ENCODE measurements around the gene ZNF653. TPM values are rescaled to one million over a fixed set of nuclear protein-coding genes. Genes with fewer than 3 reads are reported as not detected.

The ZNF653 gene
- total and polyA plus RNA-seq, 9 of the 15 experiments (the other 6 are each of a cell fraction or from before 2014, with no cell fraction given) = 1.6 to 8.0 (median 4.2) TPM; not detected in 2

- no peak for TF ChIP-seq CREBBP (IDR thresholded peaks at IDR 0.05; ENCODE audit: low read depth, low read length)
- TF ChIP-seq CC2D1A (IDR thresholded peaks at IDR 0.05) = 0 out of 2 replicates have a peak, but pooled peaks have one; percentile 30
- TF ChIP-seq EHMT2 (IDR thresholded peaks at IDR 0.05) = 0 out of 2 replicates have a peak, but pooled peaks have one; percentile 43
- no peak for TF ChIP-seq LARP7 (IDR thresholded peaks at IDR 0.05)
- TF ChIP-seq TRIM28 (IDR thresholded peaks at IDR 0.05) = no peak
- 0 out of 2 replicates have a peak, but pooled peaks have one; percentile 20 for TF ChIP-seq TRIM25 (IDR thresholded peaks at IDR 0.05; ENCODE audit: borderline replicate concordance)
- TF ChIP-seq POLR3A (IDR thresholded peaks at IDR 0.05; ENCODE audit: borderline replicate concordance, extremely low read depth, insufficient read depth, insufficient read length) = no peak
- TF ChIP-seq HLTF (IDR thresholded peaks at IDR 0.05) = 0 out of 2 replicates have a peak, but pooled peaks have one; percentile 24
- no peak for TF ChIP-seq NR3C1 (CRISPR knock-in tag; IDR thresholded peaks at IDR 0.05)
- peak; percentile 75; the same call in 1 of the 2 replicates for TF ChIP-seq ZNF512 (tag; IDR thresholded peaks at IDR 0.05)
- 0 out of 4 replicates have a peak, but pooled peaks of 1 of the 2 experiments have one; percentile 5 for TF ChIP-seq TRIM24 (IDR thresholded peaks at IDR 0.05)
- TF ChIP-seq ARID2 (IDR thresholded peaks at IDR 0.05) = 0 out of 2 replicates have a peak, but pooled peaks have one; percentile 19
- TF ChIP-seq, protein P1, sequence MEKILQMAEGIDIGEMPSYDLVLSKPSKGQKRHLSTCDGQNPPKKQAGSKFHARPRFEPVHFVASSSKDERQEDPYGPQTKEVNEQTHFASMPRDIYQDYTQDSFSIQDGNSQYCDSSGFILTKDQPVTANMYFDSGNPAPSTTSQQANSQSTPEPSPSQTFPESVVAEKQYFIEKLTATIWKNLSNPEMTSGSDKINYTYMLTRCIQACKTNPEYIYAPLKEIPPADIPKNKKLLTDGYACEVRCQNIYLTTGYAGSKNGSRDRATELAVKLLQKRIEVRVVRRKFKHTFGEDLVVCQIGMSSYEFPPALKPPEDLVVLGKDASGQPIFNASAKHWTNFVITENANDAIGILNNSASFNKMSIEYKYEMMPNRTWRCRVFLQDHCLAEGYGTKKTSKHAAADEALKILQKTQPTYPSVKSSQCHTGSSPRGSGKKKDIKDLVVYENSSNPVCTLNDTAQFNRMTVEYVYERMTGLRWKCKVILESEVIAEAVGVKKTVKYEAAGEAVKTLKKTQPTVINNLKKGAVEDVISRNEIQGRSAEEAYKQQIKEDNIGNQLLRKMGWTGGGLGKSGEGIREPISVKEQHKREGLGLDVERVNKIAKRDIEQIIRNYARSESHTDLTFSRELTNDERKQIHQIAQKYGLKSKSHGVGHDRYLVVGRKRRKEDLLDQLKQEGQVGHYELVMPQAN (IDR thresholded peaks at IDR 0.05; ENCODE audit: borderline replicate concordance) = peak; percentile 27; the same call in 1 of the 2 replicates
- TF ChIP-seq CUX1 (CRISPR knock-in tag; IDR thresholded peaks at IDR 0.05) = no peak
- 0 out of 2 replicates have a peak, but pooled peaks have one; percentile 37 for TF ChIP-seq SMARCA4 (IDR thresholded peaks at IDR 0.05)
- TF ChIP-seq POLR2G (IDR thresholded peaks at IDR 0.05; ENCODE audit: low read depth, low read length) = peak; percentile 38; the same call in 1 of the 2 replicates
- TF ChIP-seq THRAP3 (IDR thresholded peaks at IDR 0.05; ENCODE audit: borderline replicate concordance) = 0 out of 2 replicates have a peak, but pooled peaks have one; percentile 26
Measured at GRCh38 chr19:11451871-11452619, 53.6 kb downstream of the ZNF653 start (continued).

All from K562 (cell line).